GM12864 (cell line): Measurements from ENCODE around the gene MCOLN2.
"Not testable (repeated sequence)": the region's sequence is repeated elsewhere in the genome, so short reads cannot be mapped to it uniquely, and the experiment has no call there.

ENCODE experiments used
- DNase-seq: peaks from one replicate; pipeline ENCODE4 v3.0.0-alpha.2; 2011; ENCODE audit warnings: low read depth
- H3K4me3 ChIP-seq: 2 replicates; pipeline ENCODE4 v1.5.1; 2011; ENCODE audit warnings: mild to moderate bottlenecking, low read depth, low read length, control low read depth
- CTCF ChIP-seq: IDR thresholded peaks from 2 replicates; pipeline ENCODE4 v1.5.1; 2011; ENCODE audit warnings: low read depth, mild to moderate bottlenecking, moderate library complexity, low read length, control low read depth, inconsistent platforms; ENCODE audit errors: missing control alignments

Gene MCOLN2

GRCh38 chr1:84918726-84919336 lies 78.1 kb downstream of the MCOLN2 start:
- no peak for DNase-seq
- H3K4me3 ChIP-seq: no peak overlapping the region
- no peak for TF ChIP-seq CTCF

GRCh38 chr1:84916897-84917296 lies 80.0 kb downstream of the MCOLN2 start:
- TF ChIP-seq CTCF: no peak
- no peak overlapping the region for H3K4me3 ChIP-seq
- DNase-seq: no peak

- DNase-seq: no peak
- no peak overlapping the region for H3K4me3 ChIP-seq
- TF ChIP-seq CTCF: no peak
Observed at GRCh38 chr1:84913555-84913892, 83.4 kb downstream of the MCOLN2 start.

- no peak overlapping the region for H3K4me3 ChIP-seq
- TF ChIP-seq CTCF: no peak
- no peak for DNase-seq
Observed at GRCh38 chr1:84912726-84913554, 84.0 kb downstream of the MCOLN2 start.

- DNase-seq: not testable (repeated sequence)
Observed at GRCh38 chr1:84908746-84909464, 88.0 kb downstream of the MCOLN2 start.

GRCh38 chr1:84907095-84907827 lies 89.7 kb downstream of the MCOLN2 start:
- TF ChIP-seq CTCF: no peak
- H3K4me3 ChIP-seq: no peak overlapping the region
- no peak for DNase-seq

More at GRCh38 chr1:84908746-84909464, 88.0 kb downstream of the MCOLN2 start:
- not testable (repeated sequence) for H3K4me3 ChIP-seq

- DNase-seq, H3K4me3 ChIP-seq: not testable (repeated sequence)
Observed at GRCh38 chr1:84902727-84903126, 94.2 kb downstream of the MCOLN2 start.
